Hepatocyte (in vitro differentiated cells): ENCODE results near the gene PIGU. TPM values are rescaled to one million over a fixed set of nuclear protein-coding genes. Genes with fewer than 3 reads are reported as not detected.

Experiments used
- DNase-seq: peaks from one replicate; pipeline ENCODE4 v3.0.0-alpha.2; 2016; ENCODE audit warnings: low spot score
- H2AFZ ChIP-seq: fragments of 200-600 bp; sonication (generic); 2 replicates; pipeline ENCODE4 v1.6.0; 2016; ENCODE audit warnings: antibody characterized with exemption, mild to moderate bottlenecking
- H3K27ac ChIP-seq: fragments of 200-600 bp; sonication (generic); 2 replicates; pipeline ENCODE4 v1.5.1; 2016; ENCODE audit warnings: mild to moderate bottlenecking
- H3K27me3 ChIP-seq: fragments of 200-600 bp; sonication (generic); 2 replicates; pipeline ENCODE4 v1.6.1; 2016
- H3K36me3 ChIP-seq: fragments of 200-600 bp; sonication (generic); replicated peaks from 2 replicates; pipeline ENCODE4 v1.5.1; 2016; ENCODE audit warnings: low read depth; ENCODE audit not compliant: insufficient read depth
- H3K4me1 ChIP-seq: fragments of 200-600 bp; sonication (generic); 2 replicates; pipeline ENCODE4 v1.5.1; 2016; ENCODE audit warnings: mild to moderate bottlenecking, moderate library complexity; ENCODE audit not compliant: insufficient read depth
- H3K4me2 ChIP-seq: fragments of 200-600 bp; sonication (generic); 2 replicates; pipeline ENCODE4 v1.6.0; 2016
- H3K4me3 ChIP-seq: fragments of 200-600 bp; sonication (generic); 2 replicates; pipeline ENCODE4 v1.5.1; 2016; ENCODE audit warnings: mild to moderate bottlenecking
- H3K79me2 ChIP-seq: fragments of 200-600 bp; sonication (generic); 2 replicates; pipeline ENCODE4 v1.6.0; 2017; ENCODE audit warnings: mild to moderate bottlenecking
- H3K9me2 ChIP-seq: fragments of 200-600 bp; sonication (generic); replicated peaks from 2 replicates; pipeline ENCODE4 v1.6.0; 2017; ENCODE audit warnings: mild to moderate bottlenecking; ENCODE audit not compliant: insufficient read depth
- H3K9me3 ChIP-seq: fragments of 200-600 bp; sonication (generic); 2 replicates; pipeline ENCODE4 v1.5.1; 2016; ENCODE audit warnings: low read depth, mild to moderate bottlenecking
- H4K20me1 ChIP-seq: fragments of 200-600 bp; sonication (generic); 2 replicates; pipeline ENCODE4 v1.6.0; 2016; ENCODE audit warnings: mild to moderate bottlenecking; ENCODE audit not compliant: insufficient read depth, poor library complexity, severe bottlenecking
- CTCF ChIP-seq: fragments of 200-600 bp; sonication (generic); IDR thresholded peaks from 2 replicates; pipeline ENCODE4 v1.5.1; 2016; ENCODE audit warnings: antibody characterized with exemption, mild to moderate bottlenecking; ENCODE audit not compliant: poor library complexity
- EZH2 ChIP-seq: fragments of 200-600 bp; sonication (generic); IDR thresholded peaks from 2 replicates; pipeline ENCODE4 v1.6.1; 2016; ENCODE audit warnings: antibody characterized with exemption, mild to moderate bottlenecking, borderline replicate concordance
- EZH2phosphoT487 ChIP-seq: fragments of 200-600 bp; sonication (generic); IDR thresholded peaks from one replicate; pipeline ENCODE4 v1.6.1; 2018; ENCODE audit warnings: antibody characterized with exemption, mild to moderate bottlenecking, low read depth, moderate library complexity; ENCODE audit not compliant: unreplicated experiment, severe bottlenecking
- WGBS: methylation state at CpG from one replicate; pipeline ENCODE4 v1.1.6; 2016; ENCODE audit warnings: low lambda C conversion rate; ENCODE audit errors: missing lambda C conversion rate; 5-methylcytosine and 5-hydroxymethylcytosine counted together
- polyA plus RNA-seq: library from polyadenylated mRNA; unstranded; fragments of >200 nt; fragmentation: Nextera tagmentation; extraction: Ambion mirVana; gene quantifications from 2 replicates; pipeline ENCODE4 v1.2.1, GENCODE V29; 2016
- total RNA-seq: library from RNA; depleted of rRNA; stranded (reverse); fragments of >200 nt; gene quantifications from 2 replicates; pipeline ENCODE4 v1.2.3, GENCODE V29; 2014

The PIGU gene
- total and polyA plus RNA-seq, 2 experiments from 2014 or later: 19.3 to 31.5 TPM

DNA sequence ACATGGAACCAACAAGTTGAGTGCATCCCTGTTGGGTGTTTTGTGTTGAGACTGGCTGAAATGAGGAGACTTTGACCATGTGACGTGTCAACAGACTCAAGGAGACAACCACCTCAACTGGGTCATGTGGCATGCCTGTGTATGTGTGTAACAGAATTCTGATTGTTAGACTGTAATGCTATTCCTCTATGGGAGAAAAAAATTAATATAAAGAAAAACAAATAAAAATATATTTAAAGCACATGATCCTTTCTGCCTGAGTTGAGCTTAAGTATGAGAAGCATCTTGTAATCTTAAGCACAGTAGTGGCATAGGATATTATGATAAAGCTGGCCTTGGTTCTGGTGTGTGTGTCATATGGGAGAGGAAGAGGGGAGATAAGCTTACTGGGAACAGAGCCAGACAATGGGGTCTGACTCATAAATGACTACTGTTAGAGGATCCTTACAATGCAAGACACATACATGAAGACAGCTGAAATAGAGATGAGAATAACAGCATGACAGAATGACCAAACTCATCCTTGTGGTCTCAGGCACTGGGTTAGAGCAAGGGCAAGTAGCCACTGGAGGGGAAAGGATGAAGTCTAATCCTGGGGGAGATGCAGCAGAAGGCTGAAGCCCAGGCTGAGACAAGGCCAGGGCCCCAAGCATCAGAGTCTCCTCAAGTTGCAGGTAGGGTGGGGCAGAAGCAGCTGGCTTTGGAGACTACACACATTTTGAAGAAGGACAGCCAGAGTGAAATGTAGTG, 36.5 kb upstream of the PIGU start:
- Histone ChIP-seq H3K79me2 (no peaks in the 10 kb centered on the region), H3K9me2 (no peaks in the 10 kb centered on the region), H3K27me3 (no peaks in the 10 kb centered on the region), H2AFZ (no peak overlapping the region), H3K27ac (peak overlapping the region; percentile 59), H3K9me3 (no peaks in the 10 kb centered on the region), H4K20me1 (peaks cover 8% of the 10 kb centered on the region), H3K4me2 (peak overlapping the region; percentile 22), H3K4me3 (no peak overlapping the region), H3K36me3 (no peaks in the 10 kb centered on the region), H3K4me1 (peaks cover 13% of the 10 kb centered on the region)
- no peak for TF ChIP-seq EZH2phosphoT487
- no peak for TF ChIP-seq EZH2
- TF ChIP-seq CTCF: no peak
- peak; percentile 76 for DNase-seq
- WGBS: 90% methylated on average over 1 of the region's 1 CpG

DNA sequence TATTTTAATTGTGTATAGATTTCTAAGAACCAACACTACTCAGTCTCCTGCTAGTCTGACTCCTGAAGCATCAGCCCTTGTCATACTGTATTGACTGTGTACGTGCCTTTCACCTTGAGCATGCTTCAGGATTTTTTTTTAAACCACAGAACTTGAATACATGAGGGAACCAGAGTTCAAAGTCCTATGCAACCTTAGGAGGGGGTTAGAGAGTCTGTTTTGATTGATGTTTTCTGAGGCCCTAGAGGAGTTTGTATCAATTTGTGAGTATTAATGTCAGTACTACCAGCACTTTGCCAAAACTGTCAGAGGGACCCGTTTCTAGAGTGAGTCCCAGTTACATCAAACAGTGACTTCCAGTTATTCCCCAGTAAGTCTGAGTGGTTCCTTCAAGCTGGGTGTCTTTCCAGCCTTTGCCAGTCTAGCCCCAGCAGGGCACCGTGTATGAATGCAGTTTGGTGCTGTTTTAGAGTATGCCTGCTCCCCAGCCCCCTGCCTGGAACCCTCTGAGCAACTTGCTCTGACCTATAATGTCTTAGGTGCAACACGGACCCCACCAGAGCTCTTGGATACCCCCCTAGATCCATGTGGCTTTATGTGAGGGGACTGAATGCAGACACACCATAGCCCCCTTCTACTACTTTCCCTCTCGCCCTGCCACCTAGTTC, 35.8 kb upstream of the PIGU start:
- H3K4me3 ChIP-seq: no peak overlapping the region
- H3K4me2 ChIP-seq: no peak overlapping the region
- no peaks in the 10 kb centered on the region for H3K27me3 ChIP-seq
- no peaks in the 10 kb centered on the region for H3K36me3 ChIP-seq
- no peaks in the 10 kb centered on the region for H3K9me3 ChIP-seq
- peaks cover 13% of the 10 kb centered on the region for H3K4me1 ChIP-seq
- no peak for DNase-seq
- 86% methylated on average over 5 of the region's 5 CpGs for WGBS
- no peaks in the 10 kb centered on the region for H3K9me2 ChIP-seq
- peaks cover 8% of the 10 kb centered on the region for H4K20me1 ChIP-seq
- peak overlapping the region; percentile 53 for H3K27ac ChIP-seq
- TF ChIP-seq CTCF (no peak), EZH2phosphoT487 (no peak), EZH2 (no peak)
- H3K79me2 ChIP-seq: no peaks in the 10 kb centered on the region
- H2AFZ ChIP-seq: no peak overlapping the region

DNA sequence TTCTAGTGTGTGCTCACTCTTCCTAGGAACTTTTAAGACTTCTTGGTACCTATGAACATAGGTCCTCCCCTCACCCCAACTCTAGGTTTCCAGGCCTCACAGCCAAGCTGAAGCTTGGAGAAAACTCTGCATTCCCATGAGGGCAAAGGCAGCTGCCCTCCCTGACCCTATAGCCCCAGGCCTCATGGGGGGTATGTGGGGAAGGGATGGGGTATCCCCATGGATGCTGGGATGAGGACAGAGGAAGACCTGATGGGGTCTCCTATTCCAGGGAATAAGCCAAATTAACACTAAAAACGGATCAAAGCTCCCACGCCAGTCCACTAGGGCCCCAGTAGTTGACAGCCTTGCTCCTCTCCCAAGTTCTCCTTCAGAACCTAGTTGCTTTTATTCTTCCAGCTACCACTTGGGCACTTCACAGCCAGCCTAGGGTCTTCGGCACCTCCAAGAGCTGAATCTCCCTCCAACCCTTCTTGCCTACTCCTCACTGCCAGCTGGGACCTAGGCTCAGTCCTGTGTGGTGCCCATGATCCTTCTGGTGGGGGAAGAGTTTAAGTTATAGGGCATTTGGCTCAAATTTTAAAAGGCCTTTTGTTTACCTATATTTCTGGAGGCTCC, 35.0 kb upstream of the PIGU start:
- TF ChIP-seq CTCF (no peak), EZH2phosphoT487 (no peak), EZH2 (no peak)
- H2AFZ ChIP-seq: no peak overlapping the region
- no peaks in the 10 kb centered on the region for H3K9me2 ChIP-seq
- H3K9me3 ChIP-seq: no peaks in the 10 kb centered on the region
- no peak overlapping the region for H3K27ac ChIP-seq
- no peak for DNase-seq
- no peaks in the 10 kb centered on the region for H3K79me2 ChIP-seq
- H3K36me3 ChIP-seq: no peaks in the 10 kb centered on the region
- H3K4me1 ChIP-seq: peaks cover 17% of the 10 kb centered on the region
- H3K4me2 ChIP-seq: no peak overlapping the region
- H3K4me3 ChIP-seq: no peak overlapping the region
- 90% methylated on average over 3 of the region's 3 CpGs for WGBS
- H3K27me3 ChIP-seq: no peaks in the 10 kb centered on the region
- peaks cover 8% of the 10 kb centered on the region for H4K20me1 ChIP-seq
